ENCODE results near the gene B4GALT5. TPM values are rescaled to one million over a fixed set of nuclear protein-coding genes. Genes with fewer than 3 reads are reported as not detected.

B4GALT5 gene
- total RNA-seq, 3 donors from 2014 or later, result 16.8 to 33.8 (median 22.1) TPM

GRCh38 chr20:49668181-49668877, 45.3 kb downstream of the B4GALT5 start:
- Histone ChIP-seq H3K36me3 (no peaks in the 10 kb centered on the region), H3K27me3 (no peaks in the 10 kb centered on the region), H3K4me1 (no peaks in the 10 kb centered on the region), H3K4me3 (no peak overlapping the region), H3K27ac (no peak overlapping the region), H3K9me3 (no peaks in the 10 kb centered on the region)
- intact Hi-C loops (cut with DNase I; ENCODE audit: low total_unique reads), result loop anchor here (10.0 kb wide), 1 partner anchor 1366 kb away; no protein-coding TSS in a partner anchor
- DNase-seq (ENCODE audit: low spot score in 2 of 2), result no peak
- TF ChIP-seq CTCF (IDR thresholded peaks at IDR 0.05) (no peak), POLR2AphosphoS5 (IDR thresholded peaks at IDR 0.05) (no peak)

GRCh38 chr20:49666911-49667310, 46.8 kb downstream of the B4GALT5 start:
- TF ChIP-seq POLR2A (IDR thresholded peaks at IDR 0.05) (no peak), CTCF (IDR thresholded peaks at IDR 0.05) (no peak), POLR2AphosphoS5 (IDR thresholded peaks at IDR 0.05) (no peak)
- Histone ChIP-seq H3K27ac (no peak overlapping the region), H3K4me1 (peaks cover 0 to 7% of the 10 kb centered on the region in 2 donors)

GRCh38 chr20:49665796-49666195, 47.9 kb downstream of the B4GALT5 start:
- intact Hi-C loops (cut with DNase I; ENCODE audit: low total_unique reads), result loop anchor here (10.0 kb wide), 1 partner anchor 1369 kb away; no protein-coding TSS in a partner anchor
- TF ChIP-seq CTCF (IDR thresholded peaks at IDR 0.05), result no peak
- TF ChIP-seq POLR2A (IDR thresholded peaks at IDR 0.05), result no peak
- no peak for TF ChIP-seq POLR2AphosphoS5 (IDR thresholded peaks at IDR 0.05)
- peaks cover 0 to 7% of the 10 kb centered on the region in 2 donors for H3K4me1 ChIP-seq
- no peaks in the 10 kb centered on the region for H3K27me3 ChIP-seq
- no peaks in the 10 kb centered on the region for H3K36me3 ChIP-seq
- H3K27ac ChIP-seq, result no peak overlapping the region
- DNase-seq (ENCODE audit: low spot score in 2 of 2), result no peak
- no peak overlapping the region for H3K4me3 ChIP-seq
- no peaks in the 10 kb centered on the region for H3K9me3 ChIP-seq

More at GRCh38 chr20:49666911-49667310, 46.8 kb downstream of the B4GALT5 start:
- Histone ChIP-seq H3K4me3 (no peak overlapping the region), H3K36me3 (no peaks in the 10 kb centered on the region), H3K9me3 (no peaks in the 10 kb centered on the region), H3K27me3 (no peaks in the 10 kb centered on the region)
- intact Hi-C loops (cut with DNase I; ENCODE audit: low total_unique reads), result loop anchor here (10.0 kb wide), 1 partner anchor 1368 kb away; no protein-coding TSS in a partner anchor
- no peak for DNase-seq (ENCODE audit: low spot score in 2 of 2)

- Histone ChIP-seq H3K4me3 (no peak overlapping the region), H3K4me1 (peaks cover 0 to 7% of the 10 kb centered on the region in 2 donors), H3K9me3 (no peaks in the 10 kb centered on the region), H3K27ac (no peak overlapping the region), H3K36me3 (no peaks in the 10 kb centered on the region), H3K27me3 (no peaks in the 10 kb centered on the region)
- no peak for DNase-seq (ENCODE audit: low spot score in 2 of 2)
- intact Hi-C loops (cut with DNase I; ENCODE audit: low total_unique reads), result loop anchor here (10.0 kb wide), 1 partner anchor 1370 kb away; no protein-coding TSS in a partner anchor
- TF ChIP-seq POLR2AphosphoS5 (IDR thresholded peaks at IDR 0.05) (no peak), POLR2A (IDR thresholded peaks at IDR 0.05) (no peak), CTCF (IDR thresholded peaks at IDR 0.05) (no peak)
These were observed 48.9 kb downstream of the B4GALT5 start for GRCh38 chr20:49664612-49665313.

GRCh38 chr20:49663112-49663511, 50.6 kb downstream of the B4GALT5 start:
- no peaks in the 10 kb centered on the region for H3K9me3 ChIP-seq
- TF ChIP-seq POLR2A (IDR thresholded peaks at IDR 0.05), result no peak
- no peak for TF ChIP-seq CTCF (IDR thresholded peaks at IDR 0.05)
- TF ChIP-seq POLR2AphosphoS5 (IDR thresholded peaks at IDR 0.05), result no peak
- no peaks in the 10 kb centered on the region for H3K27me3 ChIP-seq
- H3K4me1 ChIP-seq, result peaks cover 0 to 7% of the 10 kb centered on the region in 2 donors
- DNase-seq (ENCODE audit: low spot score in 2 of 2), result no peak
- H3K27ac ChIP-seq, result no peak overlapping the region
- intact Hi-C loops (cut with DNase I; ENCODE audit: low total_unique reads), result loop anchor here (10.0 kb wide), 1 partner anchor 1372 kb away; no protein-coding TSS in a partner anchor
- no peaks in the 10 kb centered on the region for H3K36me3 ChIP-seq
- no peak overlapping the region for H3K4me3 ChIP-seq

Data from breast epithelium (tissue), 4 donors.